ENCODE data around the gene PPP2R2D. TPM values are rescaled to one million over a fixed set of nuclear protein-coding genes. Genes with fewer than 3 reads are reported as not detected.

PPP2R2D gene
- total RNA-seq, 1 experiment from 2014 or later, result 33.2 TPM

DNA sequence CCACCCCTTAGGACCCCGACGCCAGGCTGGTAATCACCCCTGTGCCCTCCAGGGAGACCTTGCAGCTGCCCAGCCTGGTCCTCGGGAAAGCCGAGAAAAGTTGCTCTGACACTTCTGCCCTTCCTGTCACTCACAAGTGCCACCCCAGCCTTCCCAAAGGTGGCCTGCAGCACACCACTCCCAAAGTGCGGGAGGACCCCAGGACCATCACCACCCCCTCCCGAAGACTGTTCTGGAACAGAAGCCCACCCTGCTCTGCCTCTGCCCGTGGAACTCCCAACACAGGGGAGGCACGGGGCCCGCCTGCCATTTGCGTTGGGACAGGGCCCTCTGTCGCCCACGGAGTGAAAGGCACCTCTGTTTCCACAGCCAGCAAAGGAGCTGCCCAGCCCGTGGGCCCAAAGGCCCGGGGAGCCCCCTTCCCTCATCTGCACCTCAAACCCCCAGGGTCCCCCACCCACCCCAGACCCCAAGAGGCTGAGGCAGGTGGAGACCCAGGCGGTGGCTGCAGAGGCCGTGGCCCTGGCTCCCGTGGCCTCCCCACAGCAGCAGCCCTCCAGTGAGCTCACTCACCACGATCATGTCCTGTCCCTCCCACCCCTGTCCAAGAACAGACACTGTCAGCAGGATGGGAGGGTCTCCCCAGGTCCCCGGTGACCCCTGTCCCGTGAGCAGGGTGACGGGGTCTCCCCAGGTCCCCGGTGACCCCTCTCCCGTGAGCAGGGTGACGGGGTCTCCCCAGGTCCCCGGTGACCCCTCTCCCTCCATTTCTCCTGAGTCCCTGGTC is 47.8 kb upstream of the PPP2R2D start (continued):
- TF ChIP-seq, protein P1, sequence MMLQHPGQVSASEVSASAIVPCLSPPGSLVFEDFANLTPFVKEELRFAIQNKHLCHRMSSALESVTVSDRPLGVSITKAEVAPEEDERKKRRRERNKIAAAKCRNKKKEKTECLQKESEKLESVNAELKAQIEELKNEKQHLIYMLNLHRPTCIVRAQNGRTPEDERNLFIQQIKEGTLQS (CRISPR knock-in tag; conservative IDR thresholded peaks at IDR 0.05), result no peak
- TF ChIP-seq RELA (CRISPR knock-in tag; IDR thresholded peaks at IDR 0.05; ENCODE audit: borderline replicate concordance) (no peak), ZNF671 (CRISPR knock-in tag; IDR thresholded peaks at IDR 0.05) (no peak), MXD4 (CRISPR knock-in tag; IDR thresholded peaks at IDR 0.05; ENCODE audit: borderline replicate concordance) (no peak), FOXK1 (CRISPR knock-in tag; IDR thresholded peaks at IDR 0.05) (no peak), ETV6 (CRISPR knock-in tag; IDR thresholded peaks at IDR 0.05) (no peak)
- TF ChIP-seq, protein P2, sequence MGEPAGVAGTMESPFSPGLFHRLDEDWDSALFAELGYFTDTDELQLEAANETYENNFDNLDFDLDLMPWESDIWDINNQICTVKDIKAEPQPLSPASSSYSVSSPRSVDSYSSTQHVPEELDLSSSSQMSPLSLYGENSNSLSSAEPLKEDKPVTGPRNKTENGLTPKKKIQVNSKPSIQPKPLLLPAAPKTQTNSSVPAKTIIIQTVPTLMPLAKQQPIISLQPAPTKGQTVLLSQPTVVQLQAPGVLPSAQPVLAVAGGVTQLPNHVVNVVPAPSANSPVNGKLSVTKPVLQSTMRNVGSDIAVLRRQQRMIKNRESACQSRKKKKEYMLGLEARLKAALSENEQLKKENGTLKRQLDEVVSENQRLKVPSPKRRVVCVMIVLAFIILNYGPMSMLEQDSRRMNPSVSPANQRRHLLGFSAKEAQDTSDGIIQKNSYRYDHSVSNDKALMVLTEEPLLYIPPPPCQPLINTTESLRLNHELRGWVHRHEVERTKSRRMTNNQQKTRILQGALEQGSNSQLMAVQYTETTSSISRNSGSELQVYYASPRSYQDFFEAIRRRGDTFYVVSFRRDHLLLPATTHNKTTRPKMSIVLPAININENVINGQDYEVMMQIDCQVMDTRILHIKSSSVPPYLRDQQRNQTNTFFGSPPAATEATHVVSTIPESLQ (CRISPR knock-in tag; IDR thresholded peaks at IDR 0.05), result no peak
- TF ChIP-seq, protein P3, sequence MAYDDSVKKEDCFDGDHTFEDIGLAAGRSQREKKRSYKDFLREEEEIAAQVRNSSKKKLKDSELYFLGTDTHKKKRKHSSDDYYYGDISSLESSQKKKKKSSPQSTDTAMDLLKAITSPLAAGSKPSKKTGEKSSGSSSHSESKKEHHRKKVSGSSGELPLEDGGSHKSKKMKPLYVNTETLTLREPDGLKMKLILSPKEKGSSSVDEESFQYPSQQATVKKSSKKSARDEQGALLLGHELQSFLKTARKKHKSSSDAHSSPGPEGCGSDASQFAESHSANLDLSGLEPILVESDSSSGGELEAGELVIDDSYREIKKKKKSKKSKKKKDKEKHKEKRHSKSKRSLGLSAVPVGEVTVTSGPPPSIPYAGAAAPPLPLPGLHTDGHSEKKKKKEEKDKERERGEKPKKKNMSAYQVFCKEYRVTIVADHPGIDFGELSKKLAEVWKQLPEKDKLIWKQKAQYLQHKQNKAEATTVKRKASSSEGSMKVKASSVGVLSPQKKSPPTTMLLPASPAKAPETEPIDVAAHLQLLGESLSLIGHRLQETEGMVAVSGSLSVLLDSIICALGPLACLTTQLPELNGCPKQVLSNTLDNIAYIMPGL (CRISPR knock-in tag; IDR thresholded peaks at IDR 0.05), result no peak
- TF ChIP-seq, protein P4, sequence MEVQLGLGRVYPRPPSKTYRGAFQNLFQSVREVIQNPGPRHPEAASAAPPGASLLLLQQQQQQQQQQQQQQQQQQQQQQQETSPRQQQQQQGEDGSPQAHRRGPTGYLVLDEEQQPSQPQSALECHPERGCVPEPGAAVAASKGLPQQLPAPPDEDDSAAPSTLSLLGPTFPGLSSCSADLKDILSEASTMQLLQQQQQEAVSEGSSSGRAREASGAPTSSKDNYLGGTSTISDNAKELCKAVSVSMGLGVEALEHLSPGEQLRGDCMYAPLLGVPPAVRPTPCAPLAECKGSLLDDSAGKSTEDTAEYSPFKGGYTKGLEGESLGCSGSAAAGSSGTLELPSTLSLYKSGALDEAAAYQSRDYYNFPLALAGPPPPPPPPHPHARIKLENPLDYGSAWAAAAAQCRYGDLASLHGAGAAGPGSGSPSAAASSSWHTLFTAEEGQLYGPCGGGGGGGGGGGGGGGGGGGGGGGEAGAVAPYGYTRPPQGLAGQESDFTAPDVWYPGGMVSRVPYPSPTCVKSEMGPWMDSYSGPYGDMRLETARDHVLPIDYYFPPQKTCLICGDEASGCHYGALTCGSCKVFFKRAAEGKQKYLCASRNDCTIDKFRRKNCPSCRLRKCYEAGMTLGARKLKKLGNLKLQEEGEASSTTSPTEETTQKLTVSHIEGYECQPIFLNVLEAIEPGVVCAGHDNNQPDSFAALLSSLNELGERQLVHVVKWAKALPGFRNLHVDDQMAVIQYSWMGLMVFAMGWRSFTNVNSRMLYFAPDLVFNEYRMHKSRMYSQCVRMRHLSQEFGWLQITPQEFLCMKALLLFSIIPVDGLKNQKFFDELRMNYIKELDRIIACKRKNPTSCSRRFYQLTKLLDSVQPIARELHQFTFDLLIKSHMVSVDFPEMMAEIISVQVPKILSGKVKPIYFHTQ (CRISPR knock-in tag; IDR thresholded peaks at IDR 0.05), result no peak

DNA sequence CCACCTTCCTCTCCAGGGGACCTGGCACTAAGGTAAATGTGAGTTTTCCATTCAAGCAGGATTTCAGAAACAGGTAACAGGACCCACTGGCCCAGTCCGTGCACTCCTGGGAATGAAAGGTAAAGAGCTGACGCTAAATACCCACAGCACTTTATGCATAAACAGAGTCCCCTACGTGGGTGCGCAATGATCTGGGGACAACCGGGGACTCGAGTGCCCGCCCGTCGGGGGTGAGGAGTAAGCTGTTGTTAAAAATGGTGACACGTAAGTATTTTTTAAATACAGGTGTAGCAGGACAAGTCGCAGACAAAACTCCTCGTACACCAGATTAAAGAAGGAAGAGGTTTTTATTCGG is 47.2 kb upstream of the PPP2R2D start:
- peaks cover 4% of the 10 kb centered on the region; the same call in 1 of the 2 replicates for H3K9me3 Mint-ChIP-seq
- ATAC-seq (no peak), DNase-seq (ENCODE audit: low spot score) (no peak)
- no peaks in the 10 kb centered on the region for H3K27me3 Mint-ChIP-seq (ENCODE audit: low read depth)
- no peaks in the 10 kb centered on the region for H3K36me3 Mint-ChIP-seq
- no peak overlapping the region for H3K27ac Mint-ChIP-seq
- H3K4me3 Mint-ChIP-seq, result no peak overlapping the region
- H3K4me1 Mint-ChIP-seq, result no peaks in the 10 kb centered on the region
- ChIA-PET CTCF (interaction anchor here (0.7 to 2.2 kb wide), 4 partner anchors 7 to 167 kb away, joined by 3 to 8 read pairs (median 5); no protein-coding TSS in a partner anchor), POLR2A (no interaction called here)
- TF ChIP-seq ZNF121 (CRISPR knock-in tag; IDR thresholded peaks at IDR 0.05) (no peak), RORB (CRISPR knock-in tag; IDR thresholded peaks at IDR 0.05) (no peak), SOX15 (CRISPR knock-in tag; IDR thresholded peaks at IDR 0.05) (no peak), PRRX2 (CRISPR knock-in tag; IDR thresholded peaks at IDR 0.05) (no peak), IRF2 (CRISPR knock-in tag; IDR thresholded peaks at IDR 0.05; ENCODE audit: borderline replicate concordance, low read depth) (no peak), NFYB (CRISPR knock-in tag; conservative IDR thresholded peaks at IDR 0.05; ENCODE audit: low read depth) (no peak), ZNF232 (CRISPR knock-in tag; IDR thresholded peaks at IDR 0.05) (no peak), KAT7 (CRISPR knock-in tag; IDR thresholded peaks at IDR 0.05; ENCODE audit: borderline replicate concordance) (no peak)
- TF ChIP-seq, protein P5, sequence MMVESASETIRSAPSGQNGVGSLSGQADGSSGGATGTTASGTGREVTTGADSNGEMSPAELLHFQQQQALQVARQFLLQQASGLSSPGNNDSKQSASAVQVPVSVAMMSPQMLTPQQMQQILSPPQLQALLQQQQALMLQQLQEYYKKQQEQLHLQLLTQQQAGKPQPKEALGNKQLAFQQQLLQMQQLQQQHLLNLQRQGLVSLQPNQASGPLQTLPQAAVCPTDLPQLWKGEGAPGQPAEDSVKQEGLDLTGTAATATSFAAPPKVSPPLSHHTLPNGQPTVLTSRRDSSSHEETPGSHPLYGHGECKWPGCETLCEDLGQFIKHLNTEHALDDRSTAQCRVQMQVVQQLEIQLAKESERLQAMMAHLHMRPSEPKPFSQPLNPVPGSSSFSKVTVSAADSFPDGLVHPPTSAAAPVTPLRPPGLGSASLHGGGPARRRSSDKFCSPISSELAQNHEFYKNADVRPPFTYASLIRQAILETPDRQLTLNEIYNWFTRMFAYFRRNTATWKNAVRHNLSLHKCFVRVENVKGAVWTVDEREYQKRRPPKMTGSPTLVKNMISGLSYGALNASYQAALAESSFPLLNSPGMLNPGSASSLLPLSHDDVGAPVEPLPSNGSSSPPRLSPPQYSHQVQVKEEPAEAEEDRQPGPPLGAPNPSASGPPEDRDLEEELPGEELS (CRISPR knock-in tag; IDR thresholded peaks at IDR 0.05), result no peak
- TF ChIP-seq, protein P6, sequence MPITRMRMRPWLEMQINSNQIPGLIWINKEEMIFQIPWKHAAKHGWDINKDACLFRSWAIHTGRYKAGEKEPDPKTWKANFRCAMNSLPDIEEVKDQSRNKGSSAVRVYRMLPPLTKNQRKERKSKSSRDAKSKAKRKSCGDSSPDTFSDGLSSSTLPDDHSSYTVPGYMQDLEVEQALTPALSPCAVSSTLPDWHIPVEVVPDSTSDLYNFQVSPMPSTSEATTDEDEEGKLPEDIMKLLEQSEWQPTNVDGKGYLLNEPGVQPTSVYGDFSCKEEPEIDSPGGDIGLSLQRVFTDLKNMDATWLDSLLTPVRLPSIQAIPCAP (CRISPR knock-in tag; IDR thresholded peaks at IDR 0.05), result no peak
- TF ChIP-seq, protein P7, sequence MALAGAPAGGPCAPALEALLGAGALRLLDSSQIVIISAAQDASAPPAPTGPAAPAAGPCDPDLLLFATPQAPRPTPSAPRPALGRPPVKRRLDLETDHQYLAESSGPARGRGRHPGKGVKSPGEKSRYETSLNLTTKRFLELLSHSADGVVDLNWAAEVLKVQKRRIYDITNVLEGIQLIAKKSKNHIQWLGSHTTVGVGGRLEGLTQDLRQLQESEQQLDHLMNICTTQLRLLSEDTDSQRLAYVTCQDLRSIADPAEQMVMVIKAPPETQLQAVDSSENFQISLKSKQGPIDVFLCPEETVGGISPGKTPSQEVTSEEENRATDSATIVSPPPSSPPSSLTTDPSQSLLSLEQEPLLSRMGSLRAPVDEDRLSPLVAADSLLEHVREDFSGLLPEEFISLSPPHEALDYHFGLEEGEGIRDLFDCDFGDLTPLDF (CRISPR knock-in tag; IDR thresholded peaks at IDR 0.05), result no peak
- TF ChIP-seq, protein P8, sequence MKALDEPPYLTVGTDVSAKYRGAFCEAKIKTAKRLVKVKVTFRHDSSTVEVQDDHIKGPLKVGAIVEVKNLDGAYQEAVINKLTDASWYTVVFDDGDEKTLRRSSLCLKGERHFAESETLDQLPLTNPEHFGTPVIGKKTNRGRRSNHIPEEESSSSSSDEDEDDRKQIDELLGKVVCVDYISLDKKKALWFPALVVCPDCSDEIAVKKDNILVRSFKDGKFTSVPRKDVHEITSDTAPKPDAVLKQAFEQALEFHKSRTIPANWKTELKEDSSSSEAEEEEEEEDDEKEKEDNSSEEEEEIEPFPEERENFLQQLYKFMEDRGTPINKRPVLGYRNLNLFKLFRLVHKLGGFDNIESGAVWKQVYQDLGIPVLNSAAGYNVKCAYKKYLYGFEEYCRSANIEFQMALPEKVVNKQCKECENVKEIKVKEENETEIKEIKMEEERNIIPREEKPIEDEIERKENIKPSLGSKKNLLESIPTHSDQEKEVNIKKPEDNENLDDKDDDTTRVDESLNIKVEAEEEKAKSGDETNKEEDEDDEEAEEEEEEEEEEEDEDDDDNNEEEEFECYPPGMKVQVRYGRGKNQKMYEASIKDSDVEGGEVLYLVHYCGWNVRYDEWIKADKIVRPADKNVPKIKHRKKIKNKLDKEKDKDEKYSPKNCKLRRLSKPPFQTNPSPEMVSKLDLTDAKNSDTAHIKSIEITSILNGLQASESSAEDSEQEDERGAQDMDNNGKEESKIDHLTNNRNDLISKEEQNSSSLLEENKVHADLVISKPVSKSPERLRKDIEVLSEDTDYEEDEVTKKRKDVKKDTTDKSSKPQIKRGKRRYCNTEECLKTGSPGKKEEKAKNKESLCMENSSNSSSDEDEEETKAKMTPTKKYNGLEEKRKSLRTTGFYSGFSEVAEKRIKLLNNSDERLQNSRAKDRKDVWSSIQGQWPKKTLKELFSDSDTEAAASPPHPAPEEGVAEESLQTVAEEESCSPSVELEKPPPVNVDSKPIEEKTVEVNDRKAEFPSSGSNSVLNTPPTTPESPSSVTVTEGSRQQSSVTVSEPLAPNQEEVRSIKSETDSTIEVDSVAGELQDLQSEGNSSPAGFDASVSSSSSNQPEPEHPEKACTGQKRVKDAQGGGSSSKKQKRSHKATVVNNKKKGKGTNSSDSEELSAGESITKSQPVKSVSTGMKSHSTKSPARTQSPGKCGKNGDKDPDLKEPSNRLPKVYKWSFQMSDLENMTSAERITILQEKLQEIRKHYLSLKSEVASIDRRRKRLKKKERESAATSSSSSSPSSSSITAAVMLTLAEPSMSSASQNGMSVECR (CRISPR knock-in tag; IDR thresholded peaks at IDR 0.05; ENCODE audit: borderline replicate concordance), result no peak

Measured in WTC11 (cell line).